Spleen (tissue), 11 donors: ENCODE measurements around the gene TEKT3. TPM values are rescaled to one million over a fixed set of nuclear protein-coding genes. Genes with fewer than 3 reads are reported as not detected.

Experiments
- DNase-seq: peaks from one replicate; pipeline ENCODE4 v3.0.0-alpha.2; 2020
- H3K27ac ChIP-seq, 8 donors: fragments of 200-600 bp; sonication (generic) in 7 of 8; 1 replicate in 4 of 8; 2 replicates in 4 of 8; pipeline versions ENCODE4 v1.5.0 to v1.8.0; 2016 to 2021; ENCODE audit warnings: inconsistent platforms in 4 of 8, mild to moderate bottlenecking in 4 of 8, moderate library complexity in 1 of 8
- H3K27me3 ChIP-seq, 7 donors: fragments of 200-600 bp; sonication (generic) in 6 of 7; replicated peaks in 1 of 7; 1 replicate in 4 of 7; 2 replicates in 3 of 7; pipeline versions ENCODE4 v1.5.0 to v1.8.0; 2016 to 2021; ENCODE audit warnings: inconsistent platforms in 3 of 7, mild to moderate bottlenecking in 1 of 7
- H3K36me3 ChIP-seq, 6 donors: fragments of 200-600 bp; sonication (generic) in 5 of 6; 1 replicate in 4 of 6; 2 replicates in 2 of 6; pipeline versions ENCODE4 v1.5.0 to v1.8.0; 2016 to 2021; ENCODE audit warnings: inconsistent platforms in 2 of 6
- H3K4me1 ChIP-seq, 6 donors: fragments of 200-600 bp; sonication (generic) in 5 of 6; 1 replicate in 3 of 6; 2 replicates in 3 of 6; pipeline versions ENCODE4 v1.5.0 to v1.8.0; 2016 to 2021; ENCODE audit warnings: inconsistent platforms in 3 of 6
- H3K4me3 ChIP-seq, 8 donors: fragments of 200-600 bp; sonication (generic) in 7 of 8; 1 replicate in 4 of 8; 2 replicates in 4 of 8; pipeline versions ENCODE4 v1.5.0 to v1.8.0; 2016 to 2021; ENCODE audit warnings: inconsistent platforms in 4 of 8, mild to moderate bottlenecking in 4 of 8, moderate library complexity in 2 of 8
- H3K9me3 ChIP-seq, 8 donors: fragments of 200-600 bp; sonication (generic) in 7 of 8; 1 replicate in 4 of 8; 2 replicates in 4 of 8; pipeline versions ENCODE4 v1.5.0 to v1.8.0; 2016 to 2021; ENCODE audit warnings: inconsistent platforms in 4 of 8
- CTCF ChIP-seq, 11 experiments: fragments of 200-600 bp in 7 of 11; fragments of 450-650 bp in 4 of 11; sonication (generic) in 4 of 11; IDR thresholded peaks in 8 of 11; conservative IDR thresholded peaks in 3 of 11; 1 replicate in 7 of 11; 2 replicates in 4 of 11; pipeline versions ENCODE4 v1.4.0 to v1.8.0; 2016 to 2021; ENCODE audit warnings: antibody characterized with exemption in 11 of 11, inconsistent platforms in 4 of 11, mild to moderate bottlenecking in 1 of 11
- POLR2A ChIP-seq, 3 donors: fragments of 450-650 bp; IDR thresholded peaks; one replicate each; pipeline ENCODE4 v1.5.1; 2017; ENCODE audit warnings: antibody characterized with exemption in 3 of 3, mild to moderate bottlenecking in 1 of 3
- POLR2AphosphoS5 ChIP-seq, 3 donors: sonication (generic); formaldehyde crosslinking; IDR thresholded peaks; one replicate each; pipeline ENCODE4 v1.5.1; 2017; ENCODE audit warnings: antibody characterized with exemption in 3 of 3
- WGBS, 5 donors: extraction: QIAGEN DNeasy Blood & Tissue Kit in 3 of 5; methylation state at CpG; one replicate each; pipeline versions ENCODE4 v1.1.5 to v1.1.7; 2013 to 2018; 5-methylcytosine and 5-hydroxymethylcytosine counted together
- intact Hi-C: fragments of 100-400 bp; cut with DNase I; formaldehyde crosslinking; loops from one replicate; pipeline ENCODE4 v1.15.0; 2023; ENCODE audit warnings: low total_unique reads
- polyA plus RNA-seq, 3 donors: library from polyadenylated mRNA; stranded (reverse); fragments of 200-250 nt; gene quantifications; one replicate each; pipeline ENCODE4 v1.2.1, GENCODE V29; 2013
- total RNA-seq, 7 donors: library from RNA; depleted of rRNA in 3 of 7; stranded (reverse); fragments of >200 nt in 3 of 7; fragmentation: NEBNext Ultra II Directional in 4 of 7; extraction: Animal tissue kit (Norgen Biotek cat#: 25700) in 4 of 7; gene quantifications; one replicate each; pipeline versions ENCODE4 v1.1.0 to v1.2.1, GENCODE V29; 2016 to 2021
- donor health status: healthy with polysubstance abuse.
- donor health status: DM: no; HTN: no; CAD: no; lungs with moderate emphysema.
- donor health status: DM: no; HTN: no; CAD: no.
- donor health status: Bipolar disorder and iron deficiency.
- donor health status: healthy.
- donor health status: DM: no; HTN: no; CAD: no.
- donor health status: DM: yes; HTN: yes; CAD: no.

TEKT3 gene
- total and polyA plus RNA-seq, 10 donors: 0.10 to 2.2 (median 0.47) TPM; not detected in 2

DNA sequence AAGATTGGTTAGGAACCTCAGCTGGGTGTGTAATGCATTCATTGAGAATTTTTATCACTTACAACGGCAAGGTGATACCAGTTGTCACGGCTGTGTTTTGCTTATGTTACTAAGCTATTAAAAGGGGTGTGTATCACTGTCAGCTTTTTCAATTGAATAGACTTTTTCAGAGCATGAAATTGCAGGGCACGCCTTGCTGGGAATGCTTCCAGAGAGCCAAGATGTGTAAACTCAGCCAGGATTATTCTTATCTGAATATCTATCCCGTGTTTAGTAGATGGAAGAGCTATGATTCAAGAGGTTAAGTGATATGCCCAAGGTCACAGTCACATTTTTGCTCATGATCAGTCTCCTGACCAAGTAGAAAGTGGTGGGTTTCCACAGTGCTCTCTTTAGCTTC lies 6.6 kb upstream of the TEKT3 start:
- no peak for TF ChIP-seq POLR2AphosphoS5 (IDR thresholded peaks at IDR 0.05)
- no peak for TF ChIP-seq CTCF (IDR thresholded peaks at IDR 0.05 in 8 of 11, conservative IDR thresholded peaks at IDR 0.05 in 3 of 11)
- TF ChIP-seq POLR2A (IDR thresholded peaks at IDR 0.05): no peak
- Histone ChIP-seq H3K27ac (no peak overlapping the region), H3K36me3 (no peaks in the 10 kb centered on the region), H3K27me3 (peaks cover 0 to 57% (median 7%) of the 10 kb centered on the region in 7 donors), H3K9me3 (no peaks in the 10 kb centered on the region), H3K4me1 (no peaks in the 10 kb centered on the region), H3K4me3 (no peak overlapping the region)
- no peak for DNase-seq
- 44 to 59% (median 57%) methylated on average over 4 of the region's 4 CpGs for WGBS, 5 donors
- intact Hi-C loops: no loop called here

DNA sequence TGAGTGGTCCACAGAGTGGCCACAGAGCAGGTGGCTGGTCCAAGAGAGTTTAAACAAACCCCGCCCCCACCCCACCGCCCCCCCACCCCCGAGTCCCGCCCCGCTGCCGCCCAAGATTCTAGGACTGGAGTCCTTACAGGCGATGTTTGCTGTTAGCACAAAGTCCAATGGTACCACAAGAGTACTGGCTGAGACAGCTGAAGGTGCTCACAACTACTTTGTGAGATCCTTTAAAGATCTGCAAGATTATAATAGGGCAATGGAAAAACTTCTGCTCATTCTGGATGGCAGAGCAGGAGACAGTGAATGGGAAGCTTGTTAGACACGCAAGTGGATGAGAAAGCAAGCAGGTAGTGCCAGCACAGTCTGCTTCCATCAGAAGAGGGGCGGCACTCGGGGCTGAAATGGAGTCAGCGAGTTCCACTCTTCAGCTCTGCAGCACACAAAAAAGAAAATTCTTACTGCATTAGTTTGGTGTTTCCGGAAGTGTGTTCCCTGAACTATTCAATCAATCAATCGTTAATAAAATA lies 4.7 kb upstream of the TEKT3 start:
- H3K4me1 ChIP-seq: peaks cover 0 to 10% (median 7%) of the 10 kb centered on the region in 6 donors
- WGBS, 5 donors: 74 to 86% (median 81%) methylated on average over 13 of the region's 13 CpGs
- H3K36me3 ChIP-seq: no peaks in the 10 kb centered on the region
- intact Hi-C loops: no loop called here
- H3K27me3 ChIP-seq: peaks cover 0 to 69% (median 21%) of the 10 kb centered on the region in 7 donors
- TF ChIP-seq CTCF (IDR thresholded peaks at IDR 0.05 in 8 of 11, conservative IDR thresholded peaks at IDR 0.05 in 3 of 11) (no peak), POLR2AphosphoS5 (IDR thresholded peaks at IDR 0.05) (no peak), POLR2A (IDR thresholded peaks at IDR 0.05) (no peak)
- H3K9me3 ChIP-seq: no peaks in the 10 kb centered on the region
- no peak overlapping the region for H3K4me3 ChIP-seq
- no peak overlapping the region for H3K27ac ChIP-seq
- DNase-seq: no peak

GRCh38 chr17:15343749-15344148 lies 2.4 kb upstream of the TEKT3 start:
- 69 to 84% (median 71%) methylated on average over 4 of the region's 4 CpGs for WGBS, 5 donors
- no peaks in the 10 kb centered on the region for H3K36me3 ChIP-seq
- H3K27ac ChIP-seq: no peak overlapping the region
- intact Hi-C loops: no loop called here
- H3K27me3 ChIP-seq: peaks cover 0 to 84% (median 26%) of the 10 kb centered on the region in 7 donors
- DNase-seq: no peak
- TF ChIP-seq POLR2A (IDR thresholded peaks at IDR 0.05) (no peak), POLR2AphosphoS5 (IDR thresholded peaks at IDR 0.05) (no peak), CTCF (IDR thresholded peaks at IDR 0.05 in 8 of 11, conservative IDR thresholded peaks at IDR 0.05 in 3 of 11) (no peak)
- H3K4me1 ChIP-seq: peaks cover 0 to 15% (median 10%) of the 10 kb centered on the region in 6 donors
- no peaks in the 10 kb centered on the region for H3K9me3 ChIP-seq
- H3K4me3 ChIP-seq: no peak overlapping the region

DNA sequence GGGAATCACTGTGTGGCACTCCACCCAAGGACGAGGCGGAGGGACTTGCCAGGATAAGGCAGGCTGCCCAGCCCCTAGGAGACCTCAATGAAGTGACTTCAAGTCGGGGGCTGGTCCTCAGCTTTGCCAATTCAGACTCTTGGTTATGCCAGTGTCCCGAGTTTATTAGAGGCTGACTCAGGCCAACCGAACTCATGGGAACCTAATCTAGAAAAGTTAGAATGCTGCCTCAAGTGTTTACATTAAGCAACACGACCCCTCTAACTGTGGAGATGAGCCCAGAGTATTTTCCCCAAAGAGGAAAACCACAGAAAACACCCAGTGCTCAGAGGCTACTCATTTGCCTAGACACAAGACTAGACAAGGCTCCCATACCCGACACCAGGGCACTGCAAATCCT lies 1.1 kb upstream of the TEKT3 start:
- TF ChIP-seq CTCF (IDR thresholded peaks at IDR 0.05 in 8 of 11, conservative IDR thresholded peaks at IDR 0.05 in 3 of 11) (no peak), POLR2A (IDR thresholded peaks at IDR 0.05) (no peak), POLR2AphosphoS5 (IDR thresholded peaks at IDR 0.05) (no peak)
- H3K4me1 ChIP-seq: peaks cover 0 to 15% (median 10%) of the 10 kb centered on the region in 6 donors
- intact Hi-C loops: no loop called here
- no peak overlapping the region for H3K4me3 ChIP-seq
- H3K27ac ChIP-seq: no peak overlapping the region
- H3K27me3 ChIP-seq: peaks cover 0 to 80% (median 26%) of the 10 kb centered on the region in 7 donors
- no peaks in the 10 kb centered on the region for H3K9me3 ChIP-seq
- no peak for DNase-seq
- H3K36me3 ChIP-seq: no peaks in the 10 kb centered on the region
- 64 to 79% (median 68%) methylated on average over 7 of the region's 7 CpGs for WGBS, 5 donors
